HG03139 (cell line): ENCODE data around the gene LRRC1.

Experiments
- ATAC-seq: cut with Tn5 transposase; IDR thresholded peaks from one replicate; pipeline ENCODE4 v1.9.1; 2021; ENCODE audit not compliant: unreplicated experiment

The LRRC1 gene

GRCh38 chr6:53845280-53846195, 50.7 kb downstream of the LRRC1 start:
- ATAC-seq = no peak

- no peak for ATAC-seq
These were observed 51.4 kb downstream of the LRRC1 start for GRCh38 chr6:53846250-53846649.

GRCh38 chr6:53847796-53848314, 53.0 kb downstream of the LRRC1 start:
- no peak for ATAC-seq

GRCh38 chr6:53850527-53850926, 55.7 kb downstream of the LRRC1 start:
- ATAC-seq = no peak

- no peak for ATAC-seq
These were observed 56.8 kb downstream of the LRRC1 start for GRCh38 chr6:53851561-53851960.

DNA sequence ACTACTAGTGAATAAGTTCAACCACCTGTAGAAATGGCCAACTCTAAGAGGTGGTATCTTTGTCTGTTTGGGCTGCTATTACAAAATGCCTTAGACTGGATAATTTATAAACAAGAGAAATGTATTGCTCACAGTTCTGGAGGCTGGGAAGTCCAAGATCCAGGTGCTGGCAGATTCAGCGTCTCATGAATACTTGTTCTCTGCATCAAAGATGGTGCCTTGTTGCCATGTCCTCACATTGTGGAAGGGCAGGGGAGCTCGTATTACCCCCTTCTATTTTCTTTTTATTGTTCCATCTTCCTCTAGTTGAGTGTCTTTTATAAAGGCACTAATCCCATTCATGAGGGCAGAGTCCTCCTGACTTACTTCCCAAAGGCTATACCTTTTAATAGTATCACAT, 58.0 kb downstream of the LRRC1 start:
- ATAC-seq = no peak

DNA sequence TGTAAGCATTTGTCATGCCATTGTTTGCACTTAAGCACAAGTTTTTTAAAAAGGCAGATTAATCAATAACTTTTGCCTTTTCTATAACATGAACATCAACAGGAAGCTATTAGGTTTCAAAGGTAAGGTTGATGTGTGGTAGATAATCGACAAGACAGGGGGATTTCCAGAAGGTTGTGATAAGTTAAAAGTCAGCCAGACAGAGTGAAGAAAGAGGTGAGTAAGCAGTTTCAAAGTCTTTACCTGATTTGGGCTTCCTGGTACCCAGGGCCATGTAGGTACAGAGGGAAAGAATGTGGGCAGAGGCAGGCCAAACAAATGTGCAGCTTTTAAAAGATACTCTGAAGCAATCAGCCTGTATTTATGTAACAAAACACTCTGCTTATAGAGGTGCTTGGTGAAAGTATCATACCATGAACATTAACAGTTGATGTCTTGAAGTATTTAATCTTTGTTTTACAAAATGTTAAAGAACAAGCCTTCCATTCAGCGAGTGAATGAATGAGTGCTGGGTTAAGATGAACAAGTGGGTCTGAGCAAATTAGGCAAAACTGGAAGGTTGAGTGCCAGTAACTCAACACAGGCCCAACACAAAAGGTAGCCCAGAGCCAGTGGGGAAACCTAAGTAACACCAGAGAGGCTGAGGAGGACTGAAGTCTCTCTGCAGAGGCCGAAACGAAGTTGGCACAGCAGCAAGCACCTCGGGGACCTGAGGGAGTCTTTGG, 60.2 kb downstream of the LRRC1 start:
- ATAC-seq = peak; percentile 90

- ATAC-seq = no peak
These were observed 61.1 kb downstream of the LRRC1 start for GRCh38 chr6:53855940-53856339.

DNA sequence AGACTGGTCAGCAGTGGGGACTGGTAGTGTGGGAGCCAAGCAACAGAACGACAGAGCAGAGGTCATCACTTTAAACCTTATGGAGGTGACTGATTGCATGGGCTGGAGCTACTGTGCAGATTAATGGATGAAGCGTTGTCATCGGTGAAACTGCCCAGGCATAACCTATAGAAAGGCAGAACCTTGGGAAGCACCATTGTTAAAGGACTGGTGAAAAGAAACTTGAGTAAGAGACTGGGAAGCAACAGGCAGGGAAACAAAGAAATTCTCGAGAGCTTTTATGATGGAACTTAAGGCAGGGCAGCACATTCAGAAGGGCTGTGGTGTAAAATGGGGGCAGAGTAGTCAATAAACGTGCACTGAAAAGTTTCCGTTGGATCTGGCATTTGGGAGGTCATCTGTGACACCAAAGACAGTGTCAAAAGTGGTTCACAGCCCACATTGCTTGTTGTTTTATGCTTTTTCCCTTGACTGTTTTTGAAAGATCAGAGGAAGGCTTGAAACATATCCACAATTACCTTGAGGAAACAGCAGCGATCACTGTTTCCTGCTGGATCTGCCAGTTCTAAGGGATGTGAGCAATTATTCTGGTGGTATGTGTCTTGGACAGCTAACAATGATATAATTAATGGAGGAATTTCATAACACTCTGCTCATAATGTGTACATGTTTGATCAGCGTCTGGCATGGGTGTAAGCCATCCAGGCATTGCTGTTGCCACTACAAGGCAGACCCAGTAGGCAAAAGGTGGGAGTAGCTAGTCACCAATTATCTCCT, 62.7 kb downstream of the LRRC1 start:
- no peak for ATAC-seq

DNA sequence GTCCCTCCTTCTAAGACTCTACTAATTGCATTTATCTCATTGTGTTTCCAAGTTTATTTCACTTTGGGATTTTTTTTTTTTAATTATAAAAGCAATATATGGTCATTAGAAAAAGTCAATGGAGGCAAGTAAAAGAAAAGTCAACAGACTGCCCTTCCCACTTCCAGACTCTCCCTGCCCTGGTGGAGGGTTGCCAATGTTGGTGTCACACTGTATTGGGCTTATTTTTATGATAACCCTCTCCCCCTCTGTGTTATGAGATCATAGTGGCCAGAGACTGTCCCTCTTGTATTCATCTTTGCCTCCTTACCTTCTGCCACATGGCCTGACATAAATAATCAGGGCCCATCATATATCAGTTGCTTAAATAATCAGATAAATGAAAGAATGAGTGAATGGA, 63.4 kb downstream of the LRRC1 start:
- ATAC-seq = no peak

GRCh38 chr6:53858913-53859312, 64.1 kb downstream of the LRRC1 start:
- ATAC-seq = no peak

DNA sequence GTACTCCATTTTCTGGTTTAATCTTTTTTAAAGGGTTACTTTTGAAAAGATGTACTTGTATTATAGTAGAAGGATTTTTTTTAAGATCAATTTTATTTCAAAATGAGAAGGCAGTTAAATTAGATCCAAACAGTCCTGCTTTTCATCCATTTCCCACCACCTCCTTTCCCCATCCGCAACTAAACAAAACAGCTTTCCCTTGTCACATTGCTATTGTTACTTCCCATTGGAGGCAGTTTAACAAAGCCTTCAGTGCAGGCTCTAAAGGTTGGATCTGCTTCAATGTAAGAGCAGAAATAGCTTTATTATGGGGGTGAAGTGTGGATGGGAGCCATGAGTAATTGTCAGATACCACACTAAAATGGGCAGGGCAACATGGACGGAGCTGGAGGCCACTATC, 65.7 kb downstream of the LRRC1 start:
- ATAC-seq = no peak

GRCh38 chr6:53861518-53861917, 66.7 kb downstream of the LRRC1 start:
- ATAC-seq = no peak

GRCh38 chr6:53862662-53863462, 68.1 kb downstream of the LRRC1 start:
- no peak for ATAC-seq

GRCh38 chr6:53864781-53865180, 70.0 kb downstream of the LRRC1 start:
- no peak for ATAC-seq

DNA sequence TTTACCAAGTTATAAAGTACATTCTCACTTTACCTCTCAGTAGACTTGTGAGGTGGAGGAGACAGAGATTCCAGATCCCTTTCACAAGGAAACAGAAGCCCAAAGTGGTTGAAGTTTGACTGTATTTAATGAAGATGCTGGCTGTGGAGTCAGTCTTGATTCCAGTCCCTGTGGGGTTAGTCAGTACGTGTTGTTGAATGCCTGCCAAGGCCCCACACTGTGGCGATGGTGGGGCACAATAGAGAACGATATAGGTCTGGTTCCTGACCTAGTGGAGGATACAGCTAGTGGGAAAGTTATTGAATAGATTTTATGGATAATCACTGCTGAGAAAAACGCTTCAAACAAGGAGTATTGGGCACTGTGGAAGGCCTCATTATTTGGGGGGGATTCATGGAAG, 71.4 kb downstream of the LRRC1 start:
- ATAC-seq = no peak

- no peak for ATAC-seq
These were observed 73.8 kb downstream of the LRRC1 start for GRCh38 chr6:53868626-53869025.

- ATAC-seq = no peak
These were observed 75.2 kb downstream of the LRRC1 start for GRCh38 chr6:53869964-53870363.

DNA sequence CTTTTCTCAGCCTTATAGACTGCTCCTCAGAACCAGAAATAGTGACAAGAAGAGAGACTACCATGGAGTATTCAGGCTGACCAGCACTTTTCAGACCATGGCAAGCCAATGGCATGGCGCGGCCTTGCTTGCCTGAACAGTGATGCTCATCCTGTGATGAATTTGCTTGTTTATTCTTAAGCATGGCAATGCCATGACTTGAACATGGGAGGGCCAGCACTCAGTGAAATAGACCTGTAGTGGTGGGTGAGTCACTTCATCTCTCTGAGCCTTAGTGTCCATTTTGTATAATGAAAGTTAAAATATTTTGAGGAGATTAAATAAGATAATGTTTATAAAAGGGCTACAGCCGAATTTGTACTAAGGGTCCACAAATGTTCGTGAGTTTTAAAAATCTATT, 79.1 kb downstream of the LRRC1 start:
- no peak for ATAC-seq

DNA sequence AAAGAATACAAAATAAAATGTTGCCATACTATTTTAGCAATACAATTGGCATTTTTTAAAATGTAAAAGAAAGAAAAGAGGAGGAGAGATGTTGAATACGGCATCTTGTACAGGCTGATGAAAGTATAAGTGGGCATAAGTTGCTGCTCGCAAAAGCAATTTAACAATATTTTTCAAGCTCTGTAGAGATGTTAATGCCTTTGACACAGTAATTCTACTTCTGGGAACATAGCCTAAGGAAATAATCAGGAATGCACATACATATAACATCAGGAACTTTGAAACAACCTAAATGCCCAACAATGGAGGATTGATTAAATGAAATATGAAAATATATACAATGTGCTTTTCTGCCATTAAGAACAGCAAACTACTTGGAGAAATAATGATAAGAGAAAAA, 80.2 kb downstream of the LRRC1 start:
- ATAC-seq = no peak
